OCI-M2 (cell line): ENCODE results near the gene LRP1.

ENCODE experiments used
- DNase-seq: peaks from one replicate; lab custom pipeline; 2025; ENCODE audit not compliant: unreplicated experiment; lab: John Stamatoyannopoulos, UW

The LRP1 gene

DNA sequence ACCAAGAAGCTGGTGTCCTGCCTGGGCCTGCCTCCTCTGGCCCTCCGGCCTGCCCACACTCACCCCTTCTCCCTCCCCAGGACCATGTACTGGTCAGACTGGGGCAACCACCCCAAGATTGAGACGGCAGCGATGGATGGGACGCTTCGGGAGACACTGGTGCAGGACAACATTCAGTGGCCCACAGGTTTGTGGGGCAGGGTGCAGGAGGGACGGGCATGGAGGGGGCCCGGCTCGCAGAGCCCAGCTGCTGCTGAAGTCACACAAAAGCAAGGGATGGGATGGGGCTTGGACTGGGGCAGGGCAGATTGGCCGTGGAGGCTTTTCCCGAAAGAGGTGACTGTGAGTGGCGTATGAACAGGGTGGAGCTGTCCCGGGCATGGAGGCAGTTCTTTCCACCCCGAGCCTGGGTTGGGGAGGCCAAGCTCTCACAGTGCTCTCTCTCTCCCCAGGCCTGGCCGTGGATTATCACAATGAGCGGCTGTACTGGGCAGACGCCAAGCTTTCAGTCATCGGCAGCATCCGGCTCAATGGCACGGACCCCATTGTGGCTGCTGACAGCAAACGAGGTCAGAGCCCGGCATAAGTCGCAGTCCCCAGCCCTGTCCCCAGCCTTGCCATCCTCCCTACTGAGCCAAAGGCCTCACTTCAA lies 80.5 kb downstream of the LRP1 start:
- no peak for DNase-seq

DNA sequence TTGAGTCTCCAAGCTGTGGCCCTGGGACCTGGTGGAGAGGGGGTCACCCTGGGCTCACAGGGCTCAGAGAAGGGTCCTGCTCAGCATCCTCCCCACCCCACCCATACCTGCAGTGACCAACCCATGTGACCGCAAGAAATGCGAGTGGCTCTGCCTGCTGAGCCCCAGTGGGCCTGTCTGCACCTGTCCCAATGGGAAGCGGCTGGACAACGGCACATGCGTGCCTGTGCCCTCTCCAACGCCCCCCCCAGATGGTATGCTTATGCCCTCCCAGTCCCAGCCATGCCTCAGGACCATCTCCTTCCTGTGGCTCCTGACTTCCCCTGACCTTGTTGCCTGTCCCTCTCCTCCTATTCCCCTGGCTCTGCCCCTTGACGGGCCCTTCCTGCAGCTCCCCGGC lies 81.6 kb downstream of the LRP1 start:
- DNase-seq: no peak

DNA sequence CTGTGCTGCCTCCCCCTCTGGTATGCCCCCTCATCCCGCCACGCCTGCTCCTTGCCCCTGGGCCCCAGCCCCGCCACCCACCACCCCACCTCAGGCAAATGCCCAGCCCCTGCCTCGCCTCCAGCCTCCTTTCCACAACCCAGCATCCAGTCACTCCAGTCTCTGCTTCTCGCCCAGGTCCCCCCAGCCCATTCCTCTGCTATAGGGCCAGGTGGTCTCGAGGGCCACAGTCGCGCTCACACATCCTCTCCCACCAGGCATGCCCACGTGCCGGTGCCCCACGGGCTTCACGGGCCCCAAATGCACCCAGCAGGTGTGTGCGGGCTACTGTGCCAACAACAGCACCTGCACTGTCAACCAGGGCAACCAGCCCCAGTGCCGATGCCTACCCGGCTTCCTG lies 82.2 kb downstream of the LRP1 start:
- no peak for DNase-seq

DNA sequence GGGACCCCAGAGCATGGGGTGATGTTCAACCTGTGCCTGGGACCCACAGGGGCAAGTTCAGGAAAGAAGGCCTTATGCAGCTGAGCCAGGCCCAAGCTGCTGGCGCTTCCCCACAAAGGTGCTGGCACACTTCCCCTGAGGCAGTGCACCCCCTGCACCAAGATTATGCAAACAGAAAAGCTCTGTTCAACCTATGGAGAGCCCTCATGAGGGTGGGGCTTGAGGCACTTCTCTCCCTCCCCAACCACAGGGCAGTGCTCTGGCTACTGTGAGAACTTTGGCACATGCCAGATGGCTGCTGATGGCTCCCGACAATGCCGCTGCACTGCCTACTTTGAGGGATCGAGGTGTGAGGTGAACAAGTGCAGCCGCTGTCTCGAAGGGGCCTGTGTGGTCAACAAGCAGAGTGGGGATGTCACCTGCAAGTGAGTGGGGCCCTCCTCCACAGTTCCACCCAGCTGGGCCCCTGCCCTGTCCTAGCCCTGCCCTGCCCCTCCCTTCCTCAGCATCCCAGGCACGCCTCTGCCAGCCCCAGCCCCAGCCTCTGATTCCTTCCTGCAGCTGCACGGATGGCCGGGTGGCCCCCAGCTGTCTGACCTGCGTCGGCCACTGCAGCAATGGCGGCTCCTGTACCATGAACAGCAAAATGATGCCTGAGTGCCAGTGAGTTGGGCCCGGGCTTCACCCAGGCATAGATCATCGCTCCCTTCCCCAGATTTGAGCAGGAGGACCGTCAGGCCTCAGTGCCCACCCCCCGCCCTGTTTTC lies 82.8 kb downstream of the LRP1 start:
- no peak for DNase-seq

- DNase-seq: no peak
These were observed 83.8 kb downstream of the LRP1 start for GRCh38 chr12:57211791-57212700.

- no peak for DNase-seq
These were observed 84.4 kb downstream of the LRP1 start for GRCh38 chr12:57212701-57213057.

- DNase-seq: no peak
These were observed 84.9 kb downstream of the LRP1 start for GRCh38 chr12:57213058-57213715.

DNA sequence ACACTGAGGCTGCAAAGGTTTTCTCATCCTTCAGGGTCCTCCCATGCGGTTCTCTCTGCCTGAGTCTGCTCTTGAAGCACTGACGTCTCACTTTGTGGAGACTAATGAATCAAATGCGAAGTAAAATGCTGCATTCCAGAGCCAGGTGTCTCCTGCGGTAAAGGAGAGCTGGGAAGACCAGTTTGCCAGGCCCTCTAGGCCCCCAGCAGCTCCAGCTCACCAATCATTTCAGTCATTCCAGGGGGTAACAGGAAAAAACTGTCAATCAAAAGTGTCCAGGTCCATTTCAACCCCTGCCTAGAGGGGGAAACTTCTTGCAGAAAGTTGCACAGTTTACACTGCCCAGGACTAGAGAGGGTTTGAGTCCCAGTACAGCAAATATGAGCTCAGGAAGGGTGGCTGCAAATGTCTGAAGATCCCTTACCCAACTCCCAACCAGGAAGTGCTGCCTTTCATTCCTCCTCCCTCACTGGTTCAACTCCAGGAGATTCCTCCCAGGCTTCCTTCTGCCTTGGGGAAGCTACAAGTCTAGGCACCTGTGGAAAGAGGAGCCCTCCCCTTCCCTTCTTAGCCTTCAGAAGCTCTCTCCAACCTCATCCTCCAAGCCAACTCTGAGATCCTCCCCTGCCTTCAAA lies 85.6 kb downstream of the LRP1 start:
- no peak for DNase-seq

DNA sequence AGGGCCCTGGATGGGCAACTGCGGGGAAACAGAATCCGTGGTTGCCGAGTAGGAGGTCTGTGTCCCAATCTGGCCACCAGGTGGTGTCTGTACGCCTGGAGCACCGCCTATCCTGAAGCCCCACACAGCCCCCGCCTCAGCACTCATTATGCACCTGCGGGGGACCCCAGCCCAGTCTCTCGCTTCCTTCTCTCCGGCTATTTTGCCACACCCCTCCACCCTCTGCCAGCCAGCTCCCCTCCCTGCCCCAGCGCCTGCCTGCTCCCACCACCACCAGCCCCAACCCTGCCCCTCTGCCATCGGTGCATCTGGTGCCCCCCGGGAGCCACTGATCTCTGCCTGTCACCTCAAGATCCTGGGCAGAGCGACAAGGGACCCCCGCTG lies 86.1 kb downstream of the LRP1 start:
- peak; percentile 13 for DNase-seq

DNA sequence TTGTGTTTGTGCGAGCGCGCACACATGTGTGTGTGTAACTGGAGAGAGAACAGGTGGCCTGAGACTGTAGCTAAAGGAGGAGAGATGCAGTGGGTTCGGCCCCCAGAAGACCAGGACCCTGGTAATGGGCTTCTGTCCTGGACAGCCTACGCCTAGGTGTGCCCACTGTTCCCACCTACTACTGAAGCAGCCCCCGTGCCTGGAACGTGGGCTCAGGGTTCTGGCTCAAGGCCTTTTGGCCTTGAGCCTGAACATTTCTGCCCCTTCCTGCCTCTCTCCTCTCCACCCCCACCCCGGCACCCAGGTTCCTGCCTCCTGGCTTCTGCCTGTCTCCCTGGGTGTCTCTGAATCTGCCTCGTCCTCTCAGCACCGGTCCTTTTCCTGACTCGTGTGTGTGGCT lies 86.8 kb downstream of the LRP1 start:
- no peak for DNase-seq

DNA sequence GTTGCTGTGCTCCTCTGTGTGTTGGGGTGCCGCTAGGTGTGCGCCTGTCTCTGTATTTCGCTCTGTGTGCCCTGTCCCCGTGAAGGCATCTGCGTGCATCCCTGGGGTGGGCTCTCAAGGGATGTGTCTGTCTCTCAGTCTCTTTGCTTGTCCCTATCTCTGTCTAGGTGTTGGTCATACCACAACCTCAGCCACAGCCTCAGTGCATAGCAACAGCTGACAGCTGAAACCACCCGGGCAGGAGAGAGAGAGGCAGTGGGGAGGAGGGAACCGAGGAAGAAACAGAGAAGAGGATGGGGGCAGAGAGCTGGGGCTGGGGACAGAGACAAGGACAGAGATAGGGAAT lies 87.4 kb downstream of the LRP1 start:
- DNase-seq: no peak

DNA sequence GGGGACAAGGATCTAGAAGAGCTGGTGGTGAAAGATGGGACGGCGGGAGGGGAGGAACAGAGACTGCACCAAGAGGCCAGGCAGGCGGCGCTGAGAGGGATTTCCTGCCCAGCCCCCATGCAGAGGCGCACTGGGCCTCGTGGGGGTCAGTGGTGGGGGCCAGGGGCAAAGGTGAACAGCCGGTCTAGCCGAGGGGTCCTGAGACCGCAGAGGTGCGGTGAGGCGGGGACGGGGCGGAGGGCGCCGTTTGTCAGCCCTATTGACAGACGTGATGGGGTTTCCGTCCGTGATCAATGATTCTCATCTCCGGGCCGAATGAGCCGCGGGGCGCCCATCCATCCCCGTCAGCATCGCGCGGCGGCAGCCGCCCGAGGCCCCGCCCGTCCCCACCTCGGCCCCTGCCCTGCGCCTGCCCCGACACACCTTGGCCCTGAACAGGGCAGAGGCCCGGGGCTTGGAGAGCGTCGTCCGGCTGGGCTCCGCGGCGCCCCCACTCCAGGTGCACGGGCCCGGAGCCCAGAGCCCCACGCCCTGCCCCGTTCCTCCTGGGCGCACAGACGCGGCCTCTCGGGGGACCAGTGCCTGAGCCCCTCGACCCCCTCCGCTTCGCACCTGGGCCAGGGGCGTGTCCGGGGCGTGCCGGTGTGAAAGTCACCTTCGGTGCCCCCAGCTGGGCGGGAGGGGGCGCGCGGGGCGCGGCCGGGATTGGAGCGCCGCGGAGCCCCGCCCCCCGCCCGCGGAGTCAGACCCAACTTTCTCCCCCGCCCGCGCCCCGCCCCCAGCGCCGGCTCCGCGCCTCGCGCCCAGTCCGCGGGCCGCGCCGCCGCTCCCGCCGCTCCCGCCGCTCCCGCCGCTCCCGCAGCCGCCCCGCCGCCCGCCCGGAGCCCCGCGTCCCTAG lies 88.0 kb downstream of the LRP1 start, which contains the start of gene NXPH4:
TSS of gene NXPH4 (plus strand) at position 781 of the 898 bp plus-strand sequence. CDS start 176 bp downstream, outside the sequence.
- DNase-seq: no peak

GRCh38 chr12:57216921-57217879 lies 88.9 kb downstream of the LRP1 start:
- DNase-seq: no peak

GRCh38 chr12:57218030-57218853 lies 90.0 kb downstream of the LRP1 start:
- no peak for DNase-seq

DNA sequence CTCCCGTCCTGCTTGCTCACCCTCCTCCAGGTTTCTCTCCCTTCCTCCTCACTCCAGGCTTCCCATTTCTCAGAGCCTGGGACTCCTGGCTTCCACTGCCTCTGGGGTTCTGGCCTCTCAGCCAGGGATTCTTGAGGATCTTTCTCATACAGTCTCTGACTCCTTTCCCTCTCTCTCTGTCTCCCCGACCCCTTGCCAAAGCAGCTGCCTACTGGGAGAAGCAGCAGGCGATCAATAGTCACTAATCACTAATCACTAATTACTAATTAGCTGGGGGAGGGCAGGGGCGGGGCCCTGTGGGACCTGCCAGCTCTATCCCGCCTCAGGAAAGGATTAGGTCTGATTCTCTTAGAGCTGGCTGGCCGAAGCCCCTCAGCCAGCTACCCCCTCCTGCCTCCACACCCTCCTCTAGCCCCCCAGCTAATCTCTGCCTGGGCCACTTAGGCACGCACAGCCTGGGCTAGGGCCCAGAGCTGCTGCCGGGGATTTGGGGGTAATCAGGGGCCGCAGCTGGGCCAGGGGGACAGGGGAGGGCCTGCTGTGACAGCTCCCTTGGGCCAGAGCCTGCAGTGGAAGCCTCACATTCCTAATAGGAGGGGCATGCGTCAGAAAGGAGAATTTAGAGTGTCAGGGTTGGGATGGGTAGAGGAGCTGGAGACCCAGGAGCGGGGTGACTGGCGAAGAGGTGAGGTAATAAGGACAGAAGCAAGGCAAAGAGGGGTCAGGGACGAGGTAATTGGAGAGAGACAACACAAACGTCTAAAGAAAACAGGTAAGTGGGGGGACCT lies 91.1 kb downstream of the LRP1 start:
- DNase-seq: no peak

DNA sequence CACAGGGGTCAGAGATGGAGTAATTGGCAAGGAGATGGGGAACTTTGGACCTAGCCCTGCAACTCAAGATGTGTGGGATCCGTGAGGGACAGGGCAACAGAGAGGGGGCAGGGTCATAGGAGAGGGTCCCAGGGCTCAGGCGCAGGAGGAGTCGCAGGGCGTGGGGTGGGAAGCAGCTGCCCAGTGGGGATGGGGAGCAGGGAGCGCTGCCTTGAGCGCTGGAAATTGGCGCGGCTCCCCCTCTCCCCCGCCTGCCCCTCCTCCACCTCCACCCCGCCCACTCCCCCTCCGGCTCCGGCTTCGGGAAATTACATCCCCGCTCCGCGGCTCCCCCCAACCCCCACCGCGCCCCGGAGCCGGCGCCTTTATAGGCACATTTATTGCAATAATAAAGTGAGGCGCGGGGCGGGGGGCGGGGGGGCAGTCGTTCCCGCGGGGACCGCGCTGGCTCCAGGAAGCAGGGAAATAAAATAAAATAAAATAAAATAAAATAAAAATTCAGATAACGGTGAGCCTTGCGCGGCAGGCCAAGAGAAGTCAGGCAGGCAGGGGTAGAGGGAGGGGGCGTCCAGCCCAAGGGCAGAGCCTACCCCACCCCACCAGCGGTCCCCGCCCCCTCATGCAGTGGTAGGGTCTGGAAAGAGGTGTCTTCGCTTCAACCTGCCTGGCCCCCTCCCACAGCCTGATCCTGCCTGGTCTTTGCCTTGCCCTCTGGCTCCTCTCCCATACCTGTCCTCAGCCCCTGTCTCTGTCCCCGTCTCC lies 91.9 kb downstream of the LRP1 start:
- DNase-seq: no peak
